ENCODE results near the gene RFX5. TPM values are rescaled to one million over a fixed set of nuclear protein-coding genes. Genes with fewer than 3 reads are reported as not detected.

Gene RFX5
- total and polyA plus RNA-seq, 2 of the 13 experiments (the other 11 are each of a cell fraction or from before 2014, with no cell fraction given), result 17.9 to 36.2 TPM

GRCh38 chr1:151368393-151369301, 21.6 kb upstream of the RFX5 start:
- ChIA-PET CTCF (ENCODE audit: low intra/inter-chr PET ratio, low total read pairs) (no interaction called here), POLR2A (interaction anchor here (1.2 kb wide), 1 partner anchor 14 kb away, joined by 3 read pairs; no protein-coding TSS in a partner anchor)
- H2AFZ ChIP-seq (ENCODE audit: low read length), result no peak overlapping the region
- H3K79me2 ChIP-seq (ENCODE audit: insufficient read depth, low read length), result peaks cover 5% of the 10 kb centered on the region
- H3K4me3 ChIP-seq (replicated peaks in 1 of 3; ENCODE audit: insufficient read depth in 1 of 3, low read depth in 2 of 3, low read length in 3 of 3), result no peak overlapping the region
- FAIRE-seq (no peak), DNase-seq (ENCODE audit: low spot score) (no peak), ATAC-seq (no peak)
- no peaks in the 10 kb centered on the region for H3K9me3 ChIP-seq (ENCODE audit: low read length)
- H3K9ac ChIP-seq (ENCODE audit: insufficient read depth, low read depth, low read length), result no peak overlapping the region
- H3K27me3 ChIP-seq (ENCODE audit: control insufficient read depth in 1 of 2, insufficient read depth in 2 of 2, low read length in 2 of 2), result no peaks in the 10 kb centered on the region
- no peak overlapping the region for H3K27ac ChIP-seq (ENCODE audit: extremely low read length, insufficient read depth, low read length)
- no TSS peak for BruUV-seq (replicated peaks)
- WGBS (ENCODE audit: low lambda C conversion rate), result 96% methylated on average over 4 of the region's 20 CpGs
- H4K20me1 ChIP-seq (ENCODE audit: insufficient read depth, low read length), result no peaks in the 10 kb centered on the region
- in situ Hi-C loops (cut with HindIII; ENCODE audit: extremely low pct_ligation_motif_present, low pct_unique_long_range_greater_than_20kb), result no loop called here
- peaks cover 32% of the 10 kb centered on the region for H3K4me1 ChIP-seq (ENCODE audit: insufficient read depth, low read length)
- peaks cover 8 to 18% of the 10 kb centered on the region in 2 experiments; a peak in 4 of 5 replicates for H3K36me3 ChIP-seq (replicated peaks in 1 of 2; ENCODE audit: control insufficient read depth in 1 of 2, insufficient read depth in 2 of 2, low read length in 2 of 2)
- intact Hi-C loops (cut with micrococcal nuclease; ENCODE audit: unreplicated experiment), result no loop called here
- no peak overlapping the region for H3K4me2 ChIP-seq (ENCODE audit: low read depth, low read length)
- TF ChIP-seq NR2C2 (CRISPR knock-in tag; IDR thresholded peaks at IDR 0.05; ENCODE audit: borderline replicate concordance) (no peak), KLF6 (CRISPR knock-in tag; IDR thresholded peaks at IDR 0.05) (no peak), ZNF142 (CRISPR knock-in tag; IDR thresholded peaks at IDR 0.05) (no peak), GLMP (CRISPR knock-in tag; IDR thresholded peaks at IDR 0.05; ENCODE audit: borderline replicate concordance) (no peak), ZBTB43 (CRISPR knock-in tag; conservative IDR thresholded peaks at IDR 0.05) (no peak), HNF4A (CRISPR knock-in tag; IDR thresholded peaks at IDR 0.05) (no peak), FOXK2 (IDR thresholded peaks at IDR 0.05) (no peak), PAF1 (CRISPR knock-in tag; IDR thresholded peaks at IDR 0.05) (no peak), KAT8 (CRISPR knock-in tag; IDR thresholded peaks at IDR 0.05) (no peak), MXI1 (IDR thresholded peaks at IDR 0.05; ENCODE audit: borderline replicate concordance, low read depth, low read length) (no peak), ZNF383 (CRISPR knock-in tag; IDR thresholded peaks at IDR 0.05; ENCODE audit: borderline replicate concordance) (no peak)

Measured in HepG2 (cell line).